ENCODE results near the gene GDPGP1. TPM values are rescaled to one million over a fixed set of nuclear protein-coding genes. Genes with fewer than 3 reads are reported as not detected.
A peak's percentile ranks its signal among the peaks of the same experiment; 100 is the strongest.

Gene GDPGP1
- total and polyA plus RNA-seq, 9 of the 15 experiments (the other 6 are each of a cell fraction or from before 2014, with no cell fraction given), result 0.78 to 6.1 (median 2.8) TPM

DNA sequence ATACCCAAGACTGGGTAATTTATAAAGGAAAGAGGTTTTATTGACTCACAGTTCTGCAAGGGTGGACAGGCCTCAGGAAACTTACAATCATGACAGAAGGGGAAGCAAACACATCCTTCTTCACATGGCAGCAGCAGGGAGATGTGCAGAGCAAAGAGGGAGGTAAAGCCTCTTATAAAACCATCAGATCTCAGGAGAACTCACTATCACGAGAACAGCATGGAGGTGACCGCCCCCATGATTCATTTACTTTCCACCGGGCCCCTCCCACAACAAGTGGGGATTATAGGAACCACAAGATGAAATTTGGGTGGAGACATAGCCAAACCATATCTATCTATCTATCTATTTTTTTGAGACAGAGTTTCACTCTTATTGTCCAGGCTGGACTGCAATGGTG, 5.4 kb downstream of the GDPGP1 start (continued):
- TF ChIP-seq PKNOX1 (IDR thresholded peaks at IDR 0.05), result 0 out of 2 replicates have a peak, but pooled peaks have one; percentile 17
- TF ChIP-seq SFPQ (IDR thresholded peaks at IDR 0.05; ENCODE audit: low read depth, low read length), result no peak
- TF ChIP-seq, protein P1, sequence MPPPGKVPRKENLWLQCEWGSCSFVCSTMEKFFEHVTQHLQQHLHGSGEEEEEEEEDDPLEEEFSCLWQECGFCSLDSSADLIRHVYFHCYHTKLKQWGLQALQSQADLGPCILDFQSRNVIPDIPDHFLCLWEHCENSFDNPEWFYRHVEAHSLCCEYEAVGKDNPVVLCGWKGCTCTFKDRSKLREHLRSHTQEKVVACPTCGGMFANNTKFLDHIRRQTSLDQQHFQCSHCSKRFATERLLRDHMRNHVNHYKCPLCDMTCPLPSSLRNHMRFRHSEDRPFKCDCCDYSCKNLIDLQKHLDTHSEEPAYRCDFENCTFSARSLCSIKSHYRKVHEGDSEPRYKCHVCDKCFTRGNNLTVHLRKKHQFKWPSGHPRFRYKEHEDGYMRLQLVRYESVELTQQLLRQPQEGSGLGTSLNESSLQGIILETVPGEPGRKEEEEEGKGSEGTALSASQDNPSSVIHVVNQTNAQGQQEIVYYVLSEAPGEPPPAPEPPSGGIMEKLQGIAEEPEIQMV (tag; conservative IDR thresholded peaks at IDR 0.05; ENCODE audit: low read depth), result no peak
- no peak for TF ChIP-seq PCBP1 (IDR thresholded peaks at IDR 0.05; ENCODE audit: low read depth, low read length, poor library complexity, severe bottlenecking)
- TF ChIP-seq, protein P2, sequence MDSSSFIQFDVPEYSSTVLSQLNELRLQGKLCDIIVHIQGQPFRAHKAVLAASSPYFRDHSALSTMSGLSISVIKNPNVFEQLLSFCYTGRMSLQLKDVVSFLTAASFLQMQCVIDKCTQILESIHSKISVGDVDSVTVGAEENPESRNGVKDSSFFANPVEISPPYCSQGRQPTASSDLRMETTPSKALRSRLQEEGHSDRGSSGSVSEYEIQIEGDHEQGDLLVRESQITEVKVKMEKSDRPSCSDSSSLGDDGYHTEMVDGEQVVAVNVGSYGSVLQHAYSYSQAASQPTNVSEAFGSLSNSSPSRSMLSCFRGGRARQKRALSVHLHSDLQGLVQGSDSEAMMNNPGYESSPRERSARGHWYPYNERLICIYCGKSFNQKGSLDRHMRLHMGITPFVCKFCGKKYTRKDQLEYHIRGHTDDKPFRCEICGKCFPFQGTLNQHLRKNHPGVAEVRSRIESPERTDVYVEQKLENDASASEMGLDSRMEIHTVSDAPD (CRISPR knock-in tag; IDR thresholded peaks at IDR 0.05), result no peak
- TF ChIP-seq SP1 (CRISPR knock-in tag; IDR thresholded peaks at IDR 0.05), result peak; percentile 63; the same call in 1 of the 2 replicates

Data from K562 (cell line).